GM19351 (cell line): Measurements from ENCODE around the gene LARGE1.

ENCODE experiments used
- ATAC-seq: cut with Tn5 transposase; IDR thresholded peaks from one replicate; pipeline ENCODE4 v1.9.1; 2021; ENCODE audit warnings: mild to moderate bottlenecking, moderate library complexity; ENCODE audit not compliant: unreplicated experiment

Gene LARGE1

GRCh38 chr22:33886696-33887095 is 33.6 kb downstream of the LARGE1 start:
- no peak for ATAC-seq

- ATAC-seq = no peak
Measured at GRCh38 chr22:33884829-33885228, 35.4 kb downstream of the LARGE1 start.

GRCh38 chr22:33883961-33884808 is 36.1 kb downstream of the LARGE1 start:
- ATAC-seq = no peak

GRCh38 chr22:33883561-33883960 is 36.7 kb downstream of the LARGE1 start:
- no peak for ATAC-seq

- no peak for ATAC-seq
Measured at GRCh38 chr22:33882991-33883390, 37.3 kb downstream of the LARGE1 start.

- ATAC-seq = no peak
Measured at GRCh38 chr22:33880986-33881385, 39.3 kb downstream of the LARGE1 start.

GRCh38 chr22:33879796-33880195 is 40.5 kb downstream of the LARGE1 start:
- no peak for ATAC-seq

- no peak for ATAC-seq
Measured at GRCh38 chr22:33875316-33875715, 45.0 kb downstream of the LARGE1 start.

- no peak for ATAC-seq
Measured at GRCh38 chr22:33874206-33874605, 46.1 kb downstream of the LARGE1 start.

GRCh38 chr22:33873666-33874065 is 46.6 kb downstream of the LARGE1 start:
- ATAC-seq = no peak

- ATAC-seq = no peak
Measured at GRCh38 chr22:33873186-33873585, 47.1 kb downstream of the LARGE1 start.

- ATAC-seq = no peak
Measured at GRCh38 chr22:33871935-33872334, 48.3 kb downstream of the LARGE1 start.

- ATAC-seq = no peak
Measured at GRCh38 chr22:33869946-33870345, 50.3 kb downstream of the LARGE1 start.

- ATAC-seq = no peak
Measured at GRCh38 chr22:33867971-33868370, 52.3 kb downstream of the LARGE1 start.

GRCh38 chr22:33867118-33867866 is 53.0 kb downstream of the LARGE1 start:
- ATAC-seq = no peak

GRCh38 chr22:33866511-33866910 is 53.8 kb downstream of the LARGE1 start:
- ATAC-seq = no peak

GRCh38 chr22:33865996-33866395 is 54.3 kb downstream of the LARGE1 start:
- ATAC-seq = no peak

GRCh38 chr22:33865248-33865647 is 55.0 kb downstream of the LARGE1 start:
- ATAC-seq = no peak

- no peak for ATAC-seq
Measured at GRCh38 chr22:33864723-33865130, 55.5 kb downstream of the LARGE1 start.

- ATAC-seq = no peak
Measured at GRCh38 chr22:33861216-33861875, 58.9 kb downstream of the LARGE1 start.

- ATAC-seq = no peak
Measured at GRCh38 chr22:33860386-33860785, 59.9 kb downstream of the LARGE1 start.

- ATAC-seq = no peak
Measured at GRCh38 chr22:33859311-33859710, 61.0 kb downstream of the LARGE1 start.
